ENCODE data around the gene DOCK9.
A peak's percentile ranks its signal among the peaks of the same experiment; 100 is the strongest.

Gene DOCK9

GRCh38 chr13:98997738-98998641 lies 20.1 kb upstream of the DOCK9 start:
- DNase-seq, result no peak

- DNase-seq, result no peak
Observed at GRCh38 chr13:98997011-98997730, 19.3 kb upstream of the DOCK9 start.

GRCh38 chr13:98996046-98996445 lies 18.2 kb upstream of the DOCK9 start:
- DNase-seq, result no peak

- DNase-seq, result peak; percentile 30 to 63
Observed at GRCh38 chr13:98994896-98995295, 17.0 kb upstream of the DOCK9 start.

GRCh38 chr13:98994080-98994479 lies 16.2 kb upstream of the DOCK9 start:
- DNase-seq, result no peak

- no peak for DNase-seq
Observed at GRCh38 chr13:98992355-98992754, 14.5 kb upstream of the DOCK9 start.

- DNase-seq, result no peak
Observed at GRCh38 chr13:98990701-98991100, 12.8 kb upstream of the DOCK9 start.

- DNase-seq, result no peak
Observed at GRCh38 chr13:98989469-98990235, 11.8 kb upstream of the DOCK9 start.

GRCh38 chr13:98988780-98989179 lies 10.9 kb upstream of the DOCK9 start:
- DNase-seq, result no peak

- DNase-seq, result no peak
Observed at GRCh38 chr13:98988277-98988676, 10.4 kb upstream of the DOCK9 start.

- no peak for DNase-seq
Observed at GRCh38 chr13:98987275-98987674, 9.4 kb upstream of the DOCK9 start.

- no peak for DNase-seq
Observed at GRCh38 chr13:98986226-98986846, 8.5 kb upstream of the DOCK9 start.

- DNase-seq, result no peak
Observed at GRCh38 chr13:98985591-98985990, 7.7 kb upstream of the DOCK9 start.

- no peak for DNase-seq
Observed at GRCh38 chr13:98984983-98985382, 7.1 kb upstream of the DOCK9 start.

- no peak for DNase-seq
Observed at GRCh38 chr13:98984118-98984517, 6.3 kb upstream of the DOCK9 start.

GRCh38 chr13:98983182-98983581 lies 5.3 kb upstream of the DOCK9 start:
- no peak for DNase-seq

- no peak for DNase-seq
Observed at GRCh38 chr13:98981369-98982080, 3.7 kb upstream of the DOCK9 start.

- no peak for DNase-seq
Observed at GRCh38 chr13:98979012-98979660, 1.3 kb upstream of the DOCK9 start.

GRCh38 chr13:98978280-98978679 lies 416 bp upstream of the DOCK9 start:
- DNase-seq, result no peak

- DNase-seq, result no peak
Observed at GRCh38 chr13:98976941-98977340, 923 bp downstream of the DOCK9 start.

- no peak for DNase-seq
Observed at GRCh38 chr13:98976338-98976737, 1.5 kb downstream of the DOCK9 start.

- no peak for DNase-seq
Observed at GRCh38 chr13:98975822-98976261, 2.0 kb downstream of the DOCK9 start.

Measured in CD4-positive, alpha-beta T cell treated with Interleukin-1 beta for 1 hour (primary cell).